Transverse colon (tissue), 4 donors: ENCODE results near the gene FST.

Experiments used
- CTCF ChIP-seq, 5 experiments: fragments of 200-600 bp in 3 of 5; fragments of 450-650 bp in 2 of 5; sonication (generic) in 3 of 5; IDR thresholded peaks; 1 replicate in 2 of 5; 2 replicates in 3 of 5; pipeline ENCODE4 v1.5.1; 2016 to 2017; ENCODE audit warnings: antibody characterized with exemption in 5 of 5, inconsistent platforms in 3 of 5, mild to moderate bottlenecking in 2 of 5, moderate library complexity in 1 of 5
- POLR2AphosphoS5 ChIP-seq, 3 donors: sonication (generic); formaldehyde crosslinking; IDR thresholded peaks; one replicate each; pipeline ENCODE4 v1.6.1; 2016; ENCODE audit warnings: antibody characterized with exemption in 3 of 3

- TF ChIP-seq CTCF (IDR thresholded peaks at IDR 0.05) (no peak), POLR2AphosphoS5 (IDR thresholded peaks at IDR 0.05) (no peak)
These were observed at the start of gene FST for GRCh38 chr5:53480416-53481158.
